Measurements from ENCODE around the gene ARHGAP18. TPM values are rescaled to one million over a fixed set of nuclear protein-coding genes. Genes with fewer than 3 reads are reported as not detected.

The ARHGAP18 gene
- total RNA-seq, 1 donor from 2014 or later, result 31.4 TPM

- DNase-seq (ENCODE audit: low read depth), result no peak
Measured at GRCh38 chr6:129719692-129720091, 9.7 kb upstream of the ARHGAP18 start.

- DNase-seq (ENCODE audit: low read depth), result peak; percentile 54
Measured at GRCh38 chr6:129717277-129717676, 7.3 kb upstream of the ARHGAP18 start.

- DNase-seq (ENCODE audit: low read depth), result no peak
Measured at GRCh38 chr6:129713806-129714333, 3.9 kb upstream of the ARHGAP18 start.

GRCh38 chr6:129711271-129711631 is 1.3 kb upstream of the ARHGAP18 start:
- no peak for DNase-seq (ENCODE audit: low read depth)

GRCh38 chr6:129710450-129711270 is 683 bp upstream of the ARHGAP18 start:
- DNase-seq (ENCODE audit: low read depth), result no peak

- peak; percentile 65 for DNase-seq (ENCODE audit: low read depth)
Measured at GRCh38 chr6:129709196-129709768, 695 bp downstream of the ARHGAP18 start.

- no peak for DNase-seq (ENCODE audit: low read depth)
Measured at GRCh38 chr6:129708496-129709195, 1.3 kb downstream of the ARHGAP18 start.

GRCh38 chr6:129707882-129708495 is 2.0 kb downstream of the ARHGAP18 start:
- no peak for DNase-seq (ENCODE audit: low read depth)

GRCh38 chr6:129707028-129707427 is 2.9 kb downstream of the ARHGAP18 start:
- no peak for DNase-seq (ENCODE audit: low read depth)

GRCh38 chr6:129705212-129705611 is 4.8 kb downstream of the ARHGAP18 start:
- no peak for DNase-seq (ENCODE audit: low read depth)

- DNase-seq (ENCODE audit: low read depth), result no peak
Measured at GRCh38 chr6:129704708-129705107, 5.3 kb downstream of the ARHGAP18 start.

GRCh38 chr6:129701721-129702455 is 8.1 kb downstream of the ARHGAP18 start:
- no peak for DNase-seq (ENCODE audit: low read depth)

GRCh38 chr6:129700666-129701065 is 9.3 kb downstream of the ARHGAP18 start:
- DNase-seq (ENCODE audit: low read depth), result no peak

- no peak for DNase-seq (ENCODE audit: low read depth)
Measured at GRCh38 chr6:129699659-129700058, 10.3 kb downstream of the ARHGAP18 start.

- no peak for DNase-seq (ENCODE audit: low read depth)
Measured at GRCh38 chr6:129698430-129698829, 11.5 kb downstream of the ARHGAP18 start.

- no peak for DNase-seq (ENCODE audit: low read depth)
Measured at GRCh38 chr6:129697788-129698187, 12.2 kb downstream of the ARHGAP18 start.

- no peak for DNase-seq (ENCODE audit: low read depth)
Measured at GRCh38 chr6:129696843-129697242, 13.1 kb downstream of the ARHGAP18 start.

GRCh38 chr6:129696028-129696418 is 14.0 kb downstream of the ARHGAP18 start:
- peak; percentile 42 for DNase-seq (ENCODE audit: low read depth)

- DNase-seq (ENCODE audit: low read depth), result no peak
Measured at GRCh38 chr6:129695373-129696027, 14.5 kb downstream of the ARHGAP18 start.

- DNase-seq (ENCODE audit: low read depth), result no peak
Measured at GRCh38 chr6:129694036-129694435, 15.9 kb downstream of the ARHGAP18 start.

GRCh38 chr6:129692467-129692866 is 17.5 kb downstream of the ARHGAP18 start:
- DNase-seq (ENCODE audit: low read depth), result no peak

Measured in renal cortical epithelial cell (primary cell).